Forelimb muscle (tissue), 1 donor: ENCODE data around the gene GARS1. TPM values are rescaled to one million over a fixed set of nuclear protein-coding genes. Genes with fewer than 3 reads are reported as not detected.
"Not testable (repeated sequence)": the region's sequence is repeated elsewhere in the genome, so short reads cannot be mapped to it uniquely, and the experiment has no call there.

Experiments
- DNase-seq: peaks from one replicate; pipeline ENCODE4 v3.0.0-alpha.2; 2013; ENCODE audit warnings: low read depth
- polyA plus RNA-seq: library from polyadenylated mRNA; unstranded; fragments of 120-200 nt; gene quantifications from one replicate; pipeline ENCODE4 v1.2.1, GENCODE V29; 2013; ENCODE audit not compliant: insufficient read length

Gene GARS1
- polyA plus RNA-seq, 1 donor = 62.8 TPM

GRCh38 chr7:30625283-30625682 is 30.6 kb downstream of the GARS1 start:
- no peak for DNase-seq

GRCh38 chr7:30627026-30627425 is 32.3 kb downstream of the GARS1 start:
- DNase-seq = no peak

DNA sequence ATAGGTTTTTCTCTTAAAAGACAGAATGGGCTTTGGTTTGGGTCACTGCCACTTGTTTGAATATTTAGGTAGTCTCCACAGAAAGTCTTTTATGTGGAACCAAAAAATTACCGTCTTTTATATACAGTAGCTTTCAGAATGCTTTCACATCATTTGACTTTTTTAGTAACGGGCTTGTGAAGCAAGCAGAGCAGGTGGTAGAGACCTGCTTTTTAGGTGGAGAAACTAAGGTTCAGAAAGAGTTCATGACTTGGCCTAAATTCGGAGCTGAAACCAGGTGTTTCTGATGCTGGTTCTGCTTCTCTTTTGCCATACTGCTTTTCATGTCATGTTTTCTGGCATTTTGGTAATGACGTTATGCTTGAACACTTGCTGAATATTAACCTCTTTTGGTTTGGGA is 36.3 kb downstream of the GARS1 start:
- DNase-seq = no peak

GRCh38 chr7:30633223-30633622 is 38.5 kb downstream of the GARS1 start:
- DNase-seq = no peak

- no peak for DNase-seq
Observed at GRCh38 chr7:30634193-30634626, 39.5 kb downstream of the GARS1 start.

- no peak for DNase-seq
Observed at GRCh38 chr7:30634634-30635201, 40.0 kb downstream of the GARS1 start.

GRCh38 chr7:30635798-30636197 is 41.1 kb downstream of the GARS1 start:
- DNase-seq = no peak

DNA sequence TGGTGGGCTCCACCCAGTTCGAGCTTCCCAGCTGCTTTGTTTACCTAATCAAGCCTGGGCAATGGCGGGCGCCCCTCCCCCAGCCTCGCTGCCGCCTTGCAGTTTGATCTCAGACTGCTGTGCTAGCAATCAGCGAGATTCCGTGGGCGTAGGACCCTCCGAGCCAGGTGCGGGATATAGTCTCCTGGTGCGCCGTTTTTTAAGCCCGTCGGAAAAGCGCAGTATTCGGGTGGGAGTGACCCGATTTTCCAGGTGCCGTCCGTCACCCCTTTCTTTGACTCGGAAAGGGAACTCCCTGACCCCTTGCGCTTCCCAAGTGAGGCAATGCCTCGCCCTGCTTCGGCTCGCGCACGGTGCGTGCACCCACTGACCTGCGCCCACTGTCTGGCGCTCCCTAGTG is 47.6 kb downstream of the GARS1 start:
- not testable (repeated sequence) for DNase-seq

DNA sequence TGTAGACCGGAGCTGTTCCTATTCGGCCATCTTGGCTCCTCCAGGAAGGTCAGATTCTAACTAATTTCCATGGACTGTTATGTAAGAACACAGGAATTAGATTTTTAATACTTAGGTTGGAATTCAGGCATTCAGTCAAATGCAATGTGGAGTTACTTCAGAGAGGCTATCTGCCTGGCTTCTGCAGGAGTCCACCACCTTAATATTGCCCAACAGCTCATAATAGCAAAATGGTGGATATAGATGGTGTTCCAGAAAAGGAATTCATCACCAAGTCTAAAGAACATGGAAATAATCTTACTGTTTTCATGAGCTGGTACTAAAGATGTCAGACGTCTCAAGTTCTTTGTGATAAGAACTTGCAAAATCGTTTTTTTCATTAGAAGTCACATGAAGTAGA is 48.1 kb downstream of the GARS1 start:
- no peak for DNase-seq

DNA sequence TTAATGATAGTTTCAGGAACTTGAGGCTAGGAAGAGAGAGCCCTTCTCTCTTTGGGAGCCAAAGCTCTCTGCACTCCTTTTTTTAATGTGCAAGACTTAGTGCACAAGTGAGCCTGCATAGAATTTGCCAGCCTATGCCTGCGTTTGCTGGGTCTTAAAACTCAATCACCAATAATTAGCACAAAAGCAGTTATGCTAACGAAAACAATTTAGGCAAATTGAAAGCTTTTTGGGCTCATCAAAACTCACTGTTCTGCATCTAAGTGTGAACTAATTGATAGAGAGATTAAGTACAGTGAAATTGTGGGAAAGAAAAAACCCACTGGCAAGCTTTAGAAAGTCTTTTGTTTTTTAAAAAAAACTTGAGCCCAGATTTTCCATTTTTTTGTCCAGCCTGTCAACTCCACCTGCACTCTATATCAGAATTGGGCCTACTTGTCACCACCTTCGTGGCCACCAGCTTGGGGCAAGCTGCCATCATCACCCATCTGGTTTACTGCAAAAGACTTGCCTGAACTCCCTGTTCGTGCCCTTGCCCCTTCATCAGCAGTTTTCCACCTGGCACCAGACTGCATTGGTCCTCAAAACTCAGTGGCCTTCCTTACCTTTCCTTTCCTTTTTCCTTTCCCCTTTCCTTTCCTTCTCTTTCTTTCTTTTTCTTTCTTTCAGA is 49.7 kb downstream of the GARS1 start:
- DNase-seq = no peak

GRCh38 chr7:30645661-30646060 is 51.0 kb downstream of the GARS1 start:
- no peak for DNase-seq

DNA sequence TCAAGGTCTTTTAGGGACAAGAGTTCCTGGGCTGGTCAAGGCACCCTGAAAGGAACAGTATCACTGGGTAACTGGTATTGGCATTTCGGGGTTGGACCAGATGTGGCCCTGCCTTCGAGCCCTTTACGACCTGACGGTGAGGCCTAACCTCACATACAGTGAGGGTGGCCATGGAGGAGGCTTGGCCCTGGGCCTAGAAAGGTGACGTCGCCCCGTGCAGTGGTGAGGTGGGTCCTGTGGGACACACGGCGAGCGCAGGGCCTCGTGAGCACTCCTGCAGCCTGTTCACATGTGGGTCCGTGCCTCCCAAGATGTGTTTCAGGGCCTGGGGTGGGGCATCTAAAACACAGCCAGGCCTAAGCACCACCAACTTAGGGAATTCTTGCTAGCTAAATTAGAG is 51.5 kb downstream of the GARS1 start:
- DNase-seq = no peak

DNA sequence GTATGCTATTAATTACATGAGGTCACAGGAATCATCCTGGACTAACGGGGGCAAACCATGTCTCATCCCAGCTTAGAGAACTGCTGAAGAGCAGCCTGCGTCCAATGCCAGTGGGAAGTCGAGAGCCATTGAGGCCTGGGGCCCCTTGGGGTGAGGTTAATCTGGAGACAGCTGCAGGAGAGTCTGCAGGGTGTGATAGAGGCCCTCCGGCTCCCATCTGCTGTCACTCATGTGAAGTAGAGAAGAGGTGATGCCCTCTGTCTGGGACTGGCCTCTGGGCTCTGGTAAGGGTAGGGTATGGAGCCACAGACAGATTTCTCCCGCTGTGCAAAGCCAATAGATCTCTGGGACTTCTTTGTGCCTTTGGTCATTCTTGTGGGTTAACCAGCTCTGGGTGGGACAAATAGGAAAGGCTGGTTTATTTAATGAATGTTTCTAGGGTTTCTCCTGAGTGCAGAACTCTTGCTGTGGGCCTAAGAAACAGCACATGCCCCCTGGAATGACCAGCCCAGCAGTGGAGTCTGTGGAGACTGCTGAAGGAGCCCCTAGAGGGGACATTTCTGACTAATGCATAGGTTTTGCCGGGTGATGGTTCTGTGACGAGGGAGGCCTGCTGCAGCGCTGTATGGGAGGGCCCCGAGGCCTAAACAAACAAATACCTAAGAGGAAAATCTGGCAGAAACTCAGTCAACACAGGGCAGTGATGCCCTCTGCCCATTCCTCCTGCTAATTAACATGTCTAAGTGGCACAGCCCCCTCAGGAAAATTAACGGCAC is 53.1 kb downstream of the GARS1 start:
- DNase-seq = no peak

GRCh38 chr7:30648744-30649540 is 54.3 kb downstream of the GARS1 start:
- no peak for DNase-seq

GRCh38 chr7:30649717-30650420 is 55.2 kb downstream of the GARS1 start:
- DNase-seq = no peak

GRCh38 chr7:30650421-30650808 is 55.7 kb downstream of the GARS1 start:
- no peak for DNase-seq

DNA sequence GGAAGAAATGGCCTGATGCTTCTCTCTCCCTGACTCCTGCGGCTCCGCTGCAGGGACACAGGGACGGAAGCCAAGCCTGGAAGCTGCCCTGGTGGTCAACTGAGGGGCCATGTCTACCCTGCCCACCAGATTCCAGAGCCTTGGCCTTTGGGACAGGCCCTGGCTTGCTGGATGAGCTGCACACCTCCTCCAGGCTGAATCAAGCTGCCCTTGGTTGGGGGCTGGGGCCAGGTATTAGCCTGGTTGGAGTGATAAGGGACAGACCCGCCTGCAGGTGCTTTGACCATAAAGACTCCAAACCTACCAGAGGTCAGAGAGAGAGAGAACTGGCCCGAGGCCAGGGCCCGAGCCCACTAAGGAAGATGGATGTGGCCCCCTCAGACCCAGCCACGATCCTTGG is 57.5 kb downstream of the GARS1 start:
- no peak for DNase-seq

DNA sequence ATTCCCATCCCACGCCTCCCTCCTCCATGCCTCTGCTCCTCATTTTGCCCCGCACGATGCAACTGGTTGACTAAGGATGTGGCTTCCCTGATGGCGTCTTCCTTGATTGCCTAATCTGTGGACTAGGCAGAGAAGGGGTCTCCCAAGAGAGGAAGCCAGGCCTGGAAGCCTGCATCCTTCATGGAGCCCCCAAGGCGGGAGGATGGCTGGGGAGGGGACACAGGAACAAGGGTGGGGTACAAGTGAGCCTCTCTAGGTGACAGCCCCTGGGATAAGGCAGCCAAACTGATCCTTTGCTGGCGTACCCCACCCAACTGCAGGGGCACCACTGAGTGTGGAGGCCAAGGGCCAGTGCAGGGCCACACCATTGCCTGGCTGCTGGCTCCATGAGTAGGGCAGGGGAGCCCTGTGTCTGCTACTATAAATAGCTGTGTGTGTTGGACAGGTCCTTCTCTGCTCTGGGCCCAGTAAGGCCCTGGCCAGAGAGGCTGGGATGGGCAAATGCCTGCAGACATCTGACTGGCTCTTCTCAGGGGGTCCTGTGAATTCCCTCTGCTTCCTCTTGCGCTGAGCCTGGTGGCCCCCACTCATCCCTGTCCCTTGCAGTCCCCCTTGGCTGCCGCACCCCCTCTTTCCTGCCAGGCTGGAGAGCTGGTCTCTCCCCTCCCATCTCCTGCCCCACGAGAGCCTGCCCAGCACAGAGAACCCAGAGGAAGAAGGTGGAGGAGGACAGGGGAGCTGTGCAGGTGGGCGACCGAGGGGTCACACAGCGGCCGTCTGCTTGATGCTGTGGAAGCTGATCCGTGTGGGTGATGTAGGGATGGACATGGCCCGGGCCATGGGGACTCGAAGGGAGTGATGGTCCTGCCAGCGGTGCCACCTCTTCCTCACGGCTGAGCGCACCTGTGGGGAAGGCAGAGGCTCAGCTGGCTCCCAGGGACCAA is 58.3 kb downstream of the GARS1 start:
- no peak for DNase-seq

DNA sequence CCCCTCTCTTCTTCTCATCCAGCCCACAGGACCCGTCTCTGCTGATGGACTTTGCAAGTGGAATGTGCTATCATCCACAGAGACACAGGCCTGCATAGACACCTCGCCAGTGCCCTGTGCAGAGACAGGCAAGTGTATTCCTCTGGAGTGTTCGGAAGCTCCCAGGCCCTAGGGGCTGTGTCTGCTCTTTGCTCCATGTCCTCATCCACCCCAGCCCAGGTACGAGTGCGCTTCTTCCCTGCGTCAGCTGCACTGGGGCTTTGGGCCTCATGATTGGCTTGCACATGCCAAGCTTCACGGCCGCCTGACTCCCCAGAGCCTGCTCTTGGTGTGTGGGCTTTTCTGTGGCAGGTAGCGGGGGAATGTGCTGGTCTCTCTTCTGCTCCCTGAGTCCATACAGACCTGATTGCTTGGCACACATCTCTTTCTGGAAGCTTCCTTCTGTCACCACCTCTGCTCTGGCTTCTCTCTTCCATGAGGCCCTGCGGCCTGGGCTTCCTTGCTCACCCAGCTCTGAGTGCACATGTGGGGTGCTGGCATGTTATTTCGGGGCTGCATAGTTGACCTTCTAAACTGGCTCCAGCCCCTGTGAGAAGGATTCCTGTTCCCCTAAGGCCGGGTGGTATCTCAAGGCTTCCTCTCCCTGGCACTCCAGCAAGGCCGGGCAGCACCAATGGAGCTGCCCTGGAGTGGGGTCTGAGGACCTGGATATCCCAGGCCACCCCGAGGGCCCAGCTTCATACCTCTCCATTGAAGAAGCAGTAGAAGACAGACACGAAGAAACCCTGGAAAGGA is 59.8 kb downstream of the GARS1 start:
- no peak for DNase-seq
